ACC112 (cell line): Measurements from ENCODE around the gene ZSWIM4.

ENCODE experiments used
- H2AFZ ChIP-seq: fragments of 200-600 bp; sonication (generic); one replicate; pipeline ENCODE4 v1.6.0; 2017; ENCODE audit warnings: antibody characterized with exemption, low read length; ENCODE audit not compliant: unreplicated experiment
- H3K27ac ChIP-seq: fragments of 200-600 bp; sonication (generic); 2 replicates; pipeline ENCODE4 v1.5.1; 2014; ENCODE audit warnings: low read depth, mild to moderate bottlenecking, antibody characterized with exemption, low read length, moderate library complexity
- H3K27me3 ChIP-seq: fragments of 200-600 bp; sonication (generic); 2 replicates; pipeline ENCODE4 v1.6.1; 2014; ENCODE audit warnings: mild to moderate bottlenecking, antibody characterized with exemption, low read length, moderate library complexity, mixed read lengths; ENCODE audit not compliant: insufficient read depth
- H3K36me3 ChIP-seq: fragments of 200-600 bp; sonication (generic); 2 replicates; pipeline ENCODE4 v1.6.1; 2016; ENCODE audit warnings: mild to moderate bottlenecking, antibody characterized with exemption, low read length, moderate library complexity, mixed read lengths; ENCODE audit not compliant: insufficient read depth
- H3K4me1 ChIP-seq: fragments of 200-600 bp; sonication (generic); one replicate; pipeline ENCODE4 v1.6.1; 2016; ENCODE audit warnings: low read length, mixed read lengths; ENCODE audit not compliant: insufficient read depth, unreplicated experiment, control insufficient read depth
- H3K4me3 ChIP-seq: fragments of 200-600 bp; sonication (generic); 2 replicates; pipeline ENCODE4 v1.5.1; 2014; ENCODE audit warnings: mild to moderate bottlenecking, low read depth, low read length
- H3K79me2 ChIP-seq: fragments of 200-600 bp; sonication (generic); one replicate; pipeline ENCODE4 v1.6.0; 2016; ENCODE audit warnings: low read length; ENCODE audit not compliant: control insufficient read depth, unreplicated experiment, insufficient read depth

ZSWIM4 gene

GRCh38 chr19:13835791-13836723 is 40.8 kb downstream of the ZSWIM4 start:
- Histone ChIP-seq H3K4me3 (no peak overlapping the region), H3K27ac (peak overlapping the region; percentile 79), H3K79me2 (peaks cover 55% of the 10 kb centered on the region), H2AFZ (no peak overlapping the region), H3K4me1 (peaks cover 43% of the 10 kb centered on the region), H3K36me3 (peaks cover 24% of the 10 kb centered on the region; the same call in 1 of the 2 replicates), H3K27me3 (no peaks in the 10 kb centered on the region)

DNA sequence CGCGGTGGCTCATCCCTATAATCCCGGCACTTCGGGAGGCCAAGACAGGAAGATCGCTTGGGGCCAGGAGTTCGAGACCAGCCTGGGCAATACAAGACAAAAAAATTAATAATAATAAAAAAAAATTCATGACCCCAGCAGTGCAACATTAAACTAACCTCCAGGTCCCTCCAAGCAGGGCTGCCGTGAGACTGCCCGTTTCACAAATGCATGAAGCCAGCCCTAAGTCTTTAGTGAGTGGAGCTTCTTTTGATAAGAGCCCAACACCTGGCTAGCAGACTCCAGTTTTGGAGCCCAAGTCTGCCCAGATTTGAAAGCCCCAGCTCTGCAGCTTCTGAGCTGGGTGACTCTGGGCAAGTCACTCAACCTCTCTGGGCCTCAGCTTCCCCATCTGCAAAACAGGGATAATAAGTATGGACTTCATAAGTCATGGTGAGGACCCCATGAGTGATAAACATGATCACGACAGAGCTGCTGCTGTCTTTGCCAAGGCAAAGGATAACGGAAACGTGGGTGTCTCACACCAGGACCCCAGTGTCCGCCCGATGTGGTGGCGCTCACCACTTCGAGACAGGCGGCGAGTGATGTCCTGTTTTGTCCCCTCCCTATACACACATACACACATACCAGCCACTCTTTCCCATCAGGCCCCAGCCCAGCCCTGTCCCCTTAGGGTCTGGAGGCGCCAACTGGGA is 43.3 kb downstream of the ZSWIM4 start:
- Histone ChIP-seq H3K27me3 (no peaks in the 10 kb centered on the region), H3K4me1 (peaks cover 50% of the 10 kb centered on the region), H3K79me2 (peaks cover 77% of the 10 kb centered on the region), H3K36me3 (peaks cover 32% of the 10 kb centered on the region; the same call in 1 of the 2 replicates), H2AFZ (no peak overlapping the region), H3K27ac (peak overlapping the region; percentile 100), H3K4me3 (peak overlapping the region; percentile 98)

DNA sequence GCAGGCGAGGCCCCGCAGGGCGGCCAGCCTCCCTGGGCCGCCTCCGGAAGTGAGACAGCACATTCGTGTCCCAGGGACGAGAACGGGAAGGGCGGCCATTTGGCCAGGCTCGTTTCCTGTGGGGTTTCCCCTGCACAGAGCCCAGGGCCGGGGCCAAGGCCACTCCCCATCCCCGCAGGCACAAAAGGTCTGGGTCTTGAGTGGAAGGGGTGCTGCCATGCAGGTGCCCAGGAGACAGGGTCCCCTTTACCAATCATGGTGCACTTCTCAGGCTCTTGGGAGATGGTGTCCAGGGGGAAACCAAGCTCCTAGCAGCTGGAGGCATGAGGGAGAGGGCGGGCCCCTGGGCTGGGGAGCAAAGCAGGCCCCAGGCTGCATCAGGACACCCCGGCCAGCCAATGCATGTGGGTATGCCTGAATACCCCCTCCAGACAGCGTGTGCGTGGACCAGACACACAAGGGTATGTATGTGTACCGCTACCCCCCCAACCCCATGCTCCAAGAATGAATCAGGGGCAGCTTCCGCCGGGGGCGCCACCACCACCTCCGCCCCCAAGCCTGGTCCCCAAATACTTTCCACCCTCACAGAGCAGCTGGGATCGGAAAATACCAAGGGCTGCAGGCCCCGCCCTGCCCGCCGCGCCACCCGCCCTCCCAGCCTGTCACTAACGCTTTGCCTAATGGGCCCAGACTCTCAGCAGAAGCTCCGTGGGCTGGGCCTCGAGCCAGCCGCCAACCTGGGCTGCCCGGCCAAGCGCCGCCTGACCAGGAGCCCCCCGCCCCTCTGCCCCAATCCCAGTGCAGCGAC is 44.1 kb downstream of the ZSWIM4 start:
- Histone ChIP-seq H3K36me3 (peaks cover 27% of the 10 kb centered on the region; the same call in 1 of the 2 replicates), H3K4me3 (peak overlapping the region; percentile 98), H3K79me2 (peaks cover 75% of the 10 kb centered on the region), H3K4me1 (peaks cover 50% of the 10 kb centered on the region), H3K27ac (peak overlapping the region; percentile 100), H2AFZ (no peak overlapping the region), H3K27me3 (no peaks in the 10 kb centered on the region)

DNA sequence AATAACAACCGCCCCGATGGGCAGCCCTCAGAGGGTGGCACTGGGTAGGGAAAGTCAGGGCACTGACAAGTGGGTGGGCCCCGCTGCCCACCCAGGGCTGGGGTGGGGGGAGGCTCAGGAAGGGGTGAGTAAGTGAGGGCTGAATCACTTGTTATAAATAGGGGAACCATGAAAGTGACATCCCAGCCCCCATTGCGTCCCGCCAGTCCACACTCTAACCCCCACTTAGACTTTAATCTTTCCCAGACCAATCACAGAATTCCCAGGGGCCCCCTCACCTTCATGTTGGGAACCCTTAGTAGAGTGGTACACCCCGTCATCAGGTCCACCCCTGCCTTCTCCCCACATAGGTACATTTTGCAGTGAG is 44.7 kb downstream of the ZSWIM4 start:
- Histone ChIP-seq H2AFZ (no peak overlapping the region), H3K36me3 (peaks cover 23% of the 10 kb centered on the region; the same call in 1 of the 2 replicates), H3K27me3 (no peaks in the 10 kb centered on the region), H3K4me3 (peak overlapping the region; percentile 98), H3K4me1 (peaks cover 47% of the 10 kb centered on the region), H3K79me2 (peaks cover 72% of the 10 kb centered on the region), H3K27ac (peak overlapping the region; percentile 100)

DNA sequence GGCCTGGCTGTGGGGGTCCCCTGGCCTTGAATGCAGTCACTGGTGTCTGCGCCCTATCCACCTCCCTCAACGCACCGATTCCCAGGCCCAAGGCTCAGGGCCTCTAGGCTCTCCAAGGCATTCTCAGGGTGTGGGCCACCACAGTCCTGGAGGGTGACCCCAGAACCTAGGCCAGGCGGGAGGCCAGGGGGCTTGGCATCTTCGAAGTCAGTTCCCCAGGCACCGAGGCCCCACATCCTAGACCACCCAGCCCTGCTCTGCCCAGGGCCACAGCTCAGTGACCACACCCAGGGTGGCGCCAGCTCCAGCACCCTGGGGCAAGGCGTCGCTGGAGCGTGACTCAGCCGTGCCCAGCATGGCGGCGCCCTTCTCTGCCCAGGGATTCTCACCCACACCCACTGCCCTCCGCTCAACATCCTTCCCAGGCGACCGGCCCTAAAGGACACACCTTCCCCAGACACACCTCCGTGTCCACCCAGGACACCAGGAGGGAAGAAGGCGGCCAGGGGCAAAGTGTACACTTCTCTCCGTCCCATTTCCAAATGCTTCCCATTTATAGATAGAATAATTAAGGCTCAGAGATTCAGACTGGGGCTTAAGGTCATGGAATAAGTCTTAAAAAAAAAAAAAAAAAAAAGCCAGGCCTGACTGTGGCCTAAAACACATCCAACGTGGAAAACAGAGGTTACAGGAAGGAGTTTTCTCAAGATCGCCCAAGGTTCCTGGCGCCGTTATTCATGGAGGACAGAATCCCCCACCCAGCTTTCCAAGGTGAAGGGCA is 45.3 kb downstream of the ZSWIM4 start:
- Histone ChIP-seq H3K79me2 (peaks cover 72% of the 10 kb centered on the region), H3K4me3 (peak overlapping the region; percentile 98), H3K27ac (peak overlapping the region; percentile 100), H3K36me3 (peaks cover 23% of the 10 kb centered on the region; the same call in 1 of the 2 replicates), H2AFZ (no peak overlapping the region), H3K4me1 (peaks cover 47% of the 10 kb centered on the region), H3K27me3 (no peaks in the 10 kb centered on the region)

DNA sequence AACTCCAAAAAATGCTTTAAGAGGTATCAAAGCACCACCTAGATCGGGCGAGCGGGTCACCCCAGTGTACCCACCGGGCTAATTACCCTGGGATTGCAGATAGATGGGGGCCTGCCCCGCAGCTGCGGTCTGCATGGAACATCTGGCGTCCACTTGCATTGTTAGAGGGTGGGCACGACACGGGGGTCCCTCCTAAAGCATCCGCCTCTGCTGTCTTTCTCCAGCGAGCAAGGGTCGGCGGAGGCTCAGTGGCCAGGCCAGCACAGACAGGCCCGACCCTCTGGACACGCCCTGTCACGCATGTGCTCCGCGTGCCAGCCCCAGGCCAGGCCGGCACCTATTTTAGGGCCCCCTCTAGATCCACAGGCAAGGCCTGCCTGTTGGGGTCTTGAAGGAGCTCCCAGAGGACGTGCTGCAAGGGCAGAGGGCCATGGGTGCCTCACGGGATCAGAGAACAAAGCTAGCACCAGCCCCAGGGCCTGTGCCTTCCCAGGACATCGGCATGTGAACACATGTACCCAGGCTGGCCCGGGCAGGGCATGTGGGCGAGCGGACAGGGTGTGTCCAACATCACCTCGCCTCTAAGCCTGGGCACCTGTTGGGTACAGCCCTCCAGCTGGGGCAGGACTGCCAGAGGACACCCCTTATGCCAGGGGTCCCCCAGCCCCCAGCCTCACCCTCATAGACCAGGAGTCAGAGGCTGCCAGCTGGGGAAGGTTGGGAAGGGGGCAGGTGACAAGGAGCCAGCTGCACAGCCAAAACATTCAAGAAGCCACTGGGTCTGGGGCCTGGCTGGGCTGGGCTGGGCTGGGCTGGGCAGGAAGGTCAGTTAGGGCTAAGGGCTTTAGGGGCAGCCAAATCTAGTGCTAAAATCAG is 46.1 kb downstream of the ZSWIM4 start:
- peaks cover 64% of the 10 kb centered on the region for H3K79me2 ChIP-seq

GRCh38 chr19:13841962-13842290 is 46.7 kb downstream of the ZSWIM4 start:
- Histone ChIP-seq H3K27me3 (no peaks in the 10 kb centered on the region), H3K36me3 (peaks cover 18% of the 10 kb centered on the region; the same call in 1 of the 2 replicates), H3K4me1 (peaks cover 41% of the 10 kb centered on the region), H3K27ac (peak overlapping the region; percentile 100), H3K79me2 (peaks cover 59% of the 10 kb centered on the region), H2AFZ (no peak overlapping the region), H3K4me3 (peak overlapping the region; percentile 98)

More for the DNA sequence above, 46.1 kb downstream of the ZSWIM4 start:
- H3K27me3 ChIP-seq: no peaks in the 10 kb centered on the region
- H3K27ac ChIP-seq: peak overlapping the region; percentile 100
- H3K4me1 ChIP-seq: peaks cover 40% of the 10 kb centered on the region
- H3K4me3 ChIP-seq: peak overlapping the region; percentile 98
- no peak overlapping the region for H2AFZ ChIP-seq
- H3K36me3 ChIP-seq: peaks cover 18% of the 10 kb centered on the region; the same call in 1 of the 2 replicates

GRCh38 chr19:13842291-13843103 is 47.3 kb downstream of the ZSWIM4 start:
- H3K79me2 ChIP-seq: peaks cover 53% of the 10 kb centered on the region
- peak overlapping the region; percentile 100 for H3K27ac ChIP-seq
- H3K27me3 ChIP-seq: no peaks in the 10 kb centered on the region
- peak overlapping the region; percentile 56 for H2AFZ ChIP-seq
- H3K4me3 ChIP-seq: peak overlapping the region; percentile 98
- H3K4me1 ChIP-seq: peaks cover 38% of the 10 kb centered on the region
- peaks cover 18% of the 10 kb centered on the region; the same call in 1 of the 2 replicates for H3K36me3 ChIP-seq
